ENCODE measurements around the gene SNRNP25.

GRCh38 chr16:71210-71539 lies 17.5 kb downstream of the SNRNP25 start:
- TF ChIP-seq CTCF (IDR thresholded peaks at IDR 0.05) = no peak
- TF ChIP-seq EP300 (IDR thresholded peaks at IDR 0.05) = no peak
- TF ChIP-seq POLR2A (IDR thresholded peaks at IDR 0.05) = no peak

Data from sigmoid colon (tissue), 4 donors.